AG09319 (cell line): Measurements from ENCODE around the gene HSD17B8.
"Not testable (repeated sequence)": the region's sequence is repeated elsewhere in the genome, so short reads cannot be mapped to it uniquely, and the experiment has no call there.

ENCODE experiments used
- DNase-seq: peaks from one replicate; pipeline ENCODE4 v3.0.0-alpha.2; 2010; ENCODE audit warnings: low read depth; ENCODE audit errors: extremely low read depth
- TF ChIP-seq, protein P1 (sequence below): IDR thresholded peaks from 2 replicates; pipeline ENCODE4 v1.5.1; 2011; ENCODE audit warnings: low read depth, mild to moderate bottlenecking, inconsistent platforms, low read length, moderate library complexity

HSD17B8 gene

GRCh38 chr6:33213989-33214335 is 9.5 kb downstream of the HSD17B8 start:
- TF ChIP-seq, protein P1, sequence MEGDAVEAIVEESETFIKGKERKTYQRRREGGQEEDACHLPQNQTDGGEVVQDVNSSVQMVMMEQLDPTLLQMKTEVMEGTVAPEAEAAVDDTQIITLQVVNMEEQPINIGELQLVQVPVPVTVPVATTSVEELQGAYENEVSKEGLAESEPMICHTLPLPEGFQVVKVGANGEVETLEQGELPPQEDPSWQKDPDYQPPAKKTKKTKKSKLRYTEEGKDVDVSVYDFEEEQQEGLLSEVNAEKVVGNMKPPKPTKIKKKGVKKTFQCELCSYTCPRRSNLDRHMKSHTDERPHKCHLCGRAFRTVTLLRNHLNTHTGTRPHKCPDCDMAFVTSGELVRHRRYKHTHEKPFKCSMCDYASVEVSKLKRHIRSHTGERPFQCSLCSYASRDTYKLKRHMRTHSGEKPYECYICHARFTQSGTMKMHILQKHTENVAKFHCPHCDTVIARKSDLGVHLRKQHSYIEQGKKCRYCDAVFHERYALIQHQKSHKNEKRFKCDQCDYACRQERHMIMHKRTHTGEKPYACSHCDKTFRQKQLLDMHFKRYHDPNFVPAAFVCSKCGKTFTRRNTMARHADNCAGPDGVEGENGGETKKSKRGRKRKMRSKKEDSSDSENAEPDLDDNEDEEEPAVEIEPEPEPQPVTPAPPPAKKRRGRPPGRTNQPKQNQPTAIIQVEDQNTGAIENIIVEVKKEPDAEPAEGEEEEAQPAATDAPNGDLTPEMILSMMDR: no peak
- no peak for DNase-seq

DNA sequence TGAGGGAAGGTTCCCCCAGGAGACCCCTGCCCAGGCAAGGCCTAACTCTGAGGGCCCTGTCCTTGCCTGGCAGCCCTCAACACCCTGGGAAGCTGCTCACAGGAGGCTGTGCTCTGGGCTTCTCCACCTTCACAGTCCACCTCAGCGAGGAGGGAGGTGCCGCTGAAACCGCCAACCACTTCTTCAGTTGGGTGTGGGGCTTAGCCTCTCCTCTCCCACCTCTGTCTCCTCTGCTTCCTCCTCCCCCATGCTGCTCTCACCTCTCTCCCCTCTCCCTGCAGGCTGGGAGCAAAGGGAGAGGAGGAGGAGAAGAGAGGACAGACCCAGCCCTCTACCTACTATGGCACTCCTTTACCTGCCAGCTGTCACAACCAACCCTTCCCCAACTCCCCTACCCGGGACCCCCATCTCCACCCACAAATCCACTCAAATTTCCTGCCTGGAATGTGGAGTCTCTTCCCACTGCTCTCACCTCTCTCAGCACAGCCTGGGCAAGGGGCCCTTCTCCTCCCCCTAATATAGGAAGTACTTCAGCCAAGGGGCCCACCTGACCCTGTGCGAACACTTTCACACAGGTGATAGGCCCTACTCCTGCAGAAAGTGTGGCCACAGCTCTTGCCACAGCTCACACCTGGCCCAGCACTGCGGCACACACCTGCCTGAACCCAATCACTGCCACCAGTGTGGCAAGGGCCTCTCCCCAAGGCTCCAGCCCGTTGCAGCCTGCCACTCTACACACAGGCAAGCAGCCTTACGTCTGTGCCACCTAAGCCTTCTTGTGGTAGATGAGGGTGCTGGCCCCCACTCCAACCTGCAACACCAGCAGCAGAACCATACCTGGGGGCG is 11.0 kb downstream of the HSD17B8 start:
- DNase-seq: no peak
- TF ChIP-seq, protein P1: no peak

- DNase-seq: no peak
- TF ChIP-seq, protein P1: no peak
Measured at GRCh38 chr6:33216117-33216649, 11.7 kb downstream of the HSD17B8 start.

DNA sequence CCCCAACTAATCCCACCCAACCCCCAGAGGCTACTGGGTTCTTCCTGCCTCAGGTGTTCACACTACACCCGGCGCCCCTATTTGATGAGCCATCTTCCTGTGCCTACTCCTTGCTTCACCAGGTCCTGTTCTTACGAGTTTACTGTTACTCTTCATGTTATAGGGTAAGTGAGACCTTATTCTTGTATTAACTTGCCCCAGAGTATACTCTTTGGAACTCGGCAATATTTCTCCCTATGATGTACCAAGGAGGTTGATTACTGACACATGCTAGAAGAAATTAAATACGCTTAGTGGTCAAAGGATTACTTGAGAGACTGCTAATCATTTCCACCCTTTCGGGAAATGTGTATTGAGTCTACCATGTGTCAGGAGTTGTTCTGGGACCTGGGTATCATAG is 12.8 kb downstream of the HSD17B8 start:
- no peak for DNase-seq
- TF ChIP-seq, protein P1: no peak

DNA sequence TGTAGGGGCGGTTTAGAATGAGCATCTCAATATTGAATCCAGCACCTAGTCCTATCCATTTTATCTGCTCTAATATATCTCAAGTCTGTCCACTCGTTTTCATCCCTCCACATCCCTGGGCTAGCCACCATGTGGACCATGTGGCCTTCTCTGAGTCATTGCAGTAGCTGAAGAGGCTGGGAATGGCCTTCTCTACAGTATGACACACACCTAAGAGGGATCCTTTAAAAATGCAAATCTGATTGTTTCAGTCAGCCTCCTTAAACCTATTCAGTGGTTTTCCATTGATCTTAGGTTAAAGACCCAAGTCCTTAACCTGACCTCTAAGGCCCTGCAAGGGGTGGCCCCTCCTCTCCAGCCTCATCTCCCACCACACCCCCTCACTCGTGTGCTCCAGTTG is 13.2 kb downstream of the HSD17B8 start:
- TF ChIP-seq, protein P1: no peak
- no peak for DNase-seq

GRCh38 chr6:33226503-33227120 is 22.2 kb downstream of the HSD17B8 start:
- DNase-seq: not testable (repeated sequence)

- DNase-seq: no peak
- TF ChIP-seq, protein P1: no peak
Measured at GRCh38 chr6:33235221-33235634, 30.8 kb downstream of the HSD17B8 start.
